Superior temporal gyrus (tissue), 1 donor: ENCODE measurements around the gene CORO2B.

Source experiments
- DNase-seq: peaks from one replicate; pipeline ENCODE4 v3.0.0-alpha.2; 2016; ENCODE audit errors: extremely low spot score

The CORO2B gene

GRCh38 chr15:68697711-68698690 is 119.2 kb downstream of the CORO2B start:
- no peak for DNase-seq

- no peak for DNase-seq
Measured at GRCh38 chr15:68698708-68699107, 119.9 kb downstream of the CORO2B start.

GRCh38 chr15:68699124-68699880 is 120.5 kb downstream of the CORO2B start:
- no peak for DNase-seq

GRCh38 chr15:68699881-68700454 is 121.2 kb downstream of the CORO2B start:
- peak; percentile 52 for DNase-seq

- DNase-seq = peak; percentile 88
Measured at GRCh38 chr15:68700455-68701123, 121.8 kb downstream of the CORO2B start.

GRCh38 chr15:68701886-68702285 is 123.1 kb downstream of the CORO2B start:
- DNase-seq = no peak

- DNase-seq = no peak
Measured at GRCh38 chr15:68704496-68705021, 125.8 kb downstream of the CORO2B start.

- DNase-seq = no peak
Measured at GRCh38 chr15:68706256-68706655, 127.5 kb downstream of the CORO2B start.

GRCh38 chr15:68706931-68707330 is 128.1 kb downstream of the CORO2B start:
- DNase-seq = no peak

GRCh38 chr15:68707386-68707785 is 128.6 kb downstream of the CORO2B start:
- no peak for DNase-seq

GRCh38 chr15:68709876-68710275 is 131.1 kb downstream of the CORO2B start:
- DNase-seq = no peak

GRCh38 chr15:68710536-68710935 is 131.7 kb downstream of the CORO2B start:
- no peak for DNase-seq

GRCh38 chr15:68711406-68711805 is 132.6 kb downstream of the CORO2B start:
- DNase-seq = no peak

- no peak for DNase-seq
Measured at GRCh38 chr15:68712886-68713285, 134.1 kb downstream of the CORO2B start.

- no peak for DNase-seq
Measured at GRCh38 chr15:68713874-68714273, 135.1 kb downstream of the CORO2B start.

- no peak for DNase-seq
Measured at GRCh38 chr15:68715111-68715510, 136.3 kb downstream of the CORO2B start.

- no peak for DNase-seq
Measured at GRCh38 chr15:68717951-68718350, 139.2 kb downstream of the CORO2B start.

- DNase-seq = no peak
Measured at GRCh38 chr15:68718468-68718867, 139.7 kb downstream of the CORO2B start.

- DNase-seq = no peak
Measured at GRCh38 chr15:68719051-68719450, 140.3 kb downstream of the CORO2B start.

GRCh38 chr15:68719672-68720071 is 140.9 kb downstream of the CORO2B start:
- no peak for DNase-seq

GRCh38 chr15:68721886-68722285 is 143.1 kb downstream of the CORO2B start:
- no peak for DNase-seq

- no peak for DNase-seq
Measured at GRCh38 chr15:68725736-68726135, 146.9 kb downstream of the CORO2B start.
